Lower leg skin (tissue), 3 donors: ENCODE results near the gene PDLIM1.

Experiments
- CTCF ChIP-seq, 3 donors: fragments of 450-650 bp; IDR thresholded peaks; one replicate each; pipeline ENCODE4 v1.5.1; 2016; ENCODE audit warnings: antibody characterized with exemption in 3 of 3, mild to moderate bottlenecking in 3 of 3, moderate library complexity in 2 of 3
- POLR2A ChIP-seq, 2 donors: fragments of 450-650 bp; IDR thresholded peaks; one replicate each; pipeline ENCODE4 v1.6.1; 2016 to 2017; ENCODE audit warnings: antibody characterized with exemption in 2 of 2, mild to moderate bottlenecking in 1 of 2, moderate library complexity in 1 of 2

- no peak for TF ChIP-seq CTCF (IDR thresholded peaks at IDR 0.05)
- no peak for TF ChIP-seq POLR2A (IDR thresholded peaks at IDR 0.05)
Measured at GRCh38 chr10:95241533-95241932, 49.3 kb downstream of the PDLIM1 start.
